Progenitor cell of endocrine pancreas (in vitro differentiated cells): Measurements from ENCODE around the gene ASTN1. TPM values are rescaled to one million over a fixed set of nuclear protein-coding genes. Genes with fewer than 3 reads are reported as not detected.

ENCODE experiments used
- DNase-seq: peaks from one replicate; pipeline ENCODE4 v3.0.0; 2021; ENCODE audit warnings: low spot score; ENCODE audit not compliant: unreplicated experiment
- H3K27ac Mint-ChIP-seq: 2 replicates; pipeline ENCODE4 v1.8.0; 2021; ENCODE audit warnings: mild to moderate bottlenecking, moderate library complexity, mixed read lengths
- H3K27me3 Mint-ChIP-seq: 2 replicates; pipeline ENCODE4 v1.8.0; 2021; ENCODE audit warnings: mixed read lengths
- H3K36me3 Mint-ChIP-seq: 2 replicates; pipeline ENCODE4 v1.8.0; 2022; ENCODE audit warnings: mixed read lengths; ENCODE audit not compliant: insufficient read depth
- H3K4me1 Mint-ChIP-seq: 2 replicates; pipeline ENCODE4 v1.8.0; 2021; ENCODE audit warnings: low read depth, mixed read lengths
- H3K4me3 Mint-ChIP-seq: 2 replicates; pipeline ENCODE4 v1.8.0; 2021; ENCODE audit warnings: low read depth, mild to moderate bottlenecking, moderate library complexity, mixed read lengths
- H3K9me3 Mint-ChIP-seq: 2 replicates; pipeline ENCODE4 v1.8.0; 2021; ENCODE audit warnings: low read depth, mixed read lengths
- CTCF ChIP-seq: fragments of 200-600 bp; sonication (generic); IDR thresholded peaks from one replicate; pipeline ENCODE4 v1.5.0; 2021; ENCODE audit warnings: antibody characterized with exemption, mild to moderate bottlenecking; ENCODE audit not compliant: unreplicated experiment
- total RNA-seq: library from RNA; stranded (reverse); gene quantifications from 2 replicates; pipeline ENCODE4 v1.2.1, GENCODE V29; 2021

ASTN1 gene
- total RNA-seq, 1 donor from 2014 or later, result 0.72 TPM

GRCh38 chr1:176831150-176831549 lies 333.4 kb downstream of the ASTN1 start:
- Mint-ChIP-seq H3K4me1 (peaks cover 3% of the 10 kb centered on the region), H3K27me3 (no peaks in the 10 kb centered on the region), H3K36me3 (no peaks in the 10 kb centered on the region), H3K27ac (no peak overlapping the region), H3K4me3 (no peak overlapping the region), H3K9me3 (no peaks in the 10 kb centered on the region)
- TF ChIP-seq CTCF, result no peak
- no peak for DNase-seq

- DNase-seq, result no peak
- Mint-ChIP-seq H3K4me3 (no peak overlapping the region), H3K4me1 (peaks cover 3% of the 10 kb centered on the region), H3K27ac (no peak overlapping the region), H3K36me3 (no peaks in the 10 kb centered on the region), H3K9me3 (peaks cover 5% of the 10 kb centered on the region), H3K27me3 (no peaks in the 10 kb centered on the region)
- TF ChIP-seq CTCF, result no peak
Observed at GRCh38 chr1:176829261-176829660, 335.3 kb downstream of the ASTN1 start.

GRCh38 chr1:176826265-176826664 lies 338.2 kb downstream of the ASTN1 start:
- H3K9me3 Mint-ChIP-seq, result peaks cover 5% of the 10 kb centered on the region
- H3K27ac Mint-ChIP-seq, result peak overlapping the region; percentile 35
- no peak for TF ChIP-seq CTCF
- no peaks in the 10 kb centered on the region for H3K27me3 Mint-ChIP-seq
- no peak overlapping the region for H3K4me3 Mint-ChIP-seq
- peaks cover 3% of the 10 kb centered on the region for H3K4me1 Mint-ChIP-seq
- no peaks in the 10 kb centered on the region for H3K36me3 Mint-ChIP-seq
- no peak for DNase-seq

- H3K27ac Mint-ChIP-seq, result no peak overlapping the region
- no peak for DNase-seq
Observed at GRCh38 chr1:176820391-176821031, 344.0 kb downstream of the ASTN1 start.

GRCh38 chr1:176816232-176816631 lies 348.3 kb downstream of the ASTN1 start:
- Mint-ChIP-seq H3K9me3 (peaks cover 8% of the 10 kb centered on the region), H3K27ac (no peak overlapping the region), H3K4me1 (peaks cover 10% of the 10 kb centered on the region), H3K36me3 (peaks cover 2% of the 10 kb centered on the region), H3K4me3 (no peak overlapping the region), H3K27me3 (no peaks in the 10 kb centered on the region)
- TF ChIP-seq CTCF, result no peak
- DNase-seq, result no peak

More at GRCh38 chr1:176820391-176821031, 344.0 kb downstream of the ASTN1 start:
- H3K4me3 Mint-ChIP-seq, result no peak overlapping the region
- no peaks in the 10 kb centered on the region for H3K27me3 Mint-ChIP-seq
- H3K9me3 Mint-ChIP-seq, result peaks cover 3% of the 10 kb centered on the region
- H3K4me1 Mint-ChIP-seq, result peaks cover 2% of the 10 kb centered on the region
- no peaks in the 10 kb centered on the region for H3K36me3 Mint-ChIP-seq
- no peak for TF ChIP-seq CTCF
